UCSD-AML1 (cell line): ENCODE measurements around the gene TBC1D22A.
"Not testable (repeated sequence)": the region's sequence is repeated elsewhere in the genome, so short reads cannot be mapped to it uniquely, and the experiment has no call there.

Experiments
- DNase-seq: peaks from one replicate; lab custom pipeline; 2025; ENCODE audit not compliant: unreplicated experiment; lab: John Stamatoyannopoulos, UW

Gene TBC1D22A

GRCh38 chr22:46810856-46811786, 48.7 kb downstream of the TBC1D22A start:
- DNase-seq, result no peak

- no peak for DNase-seq
These were observed 49.7 kb downstream of the TBC1D22A start for GRCh38 chr22:46812034-46812605.

GRCh38 chr22:46812788-46813187, 50.3 kb downstream of the TBC1D22A start:
- DNase-seq, result no peak

- DNase-seq, result no peak
These were observed 51.6 kb downstream of the TBC1D22A start for GRCh38 chr22:46813816-46814597.

- no peak for DNase-seq
These were observed 52.7 kb downstream of the TBC1D22A start for GRCh38 chr22:46815132-46815531.

GRCh38 chr22:46815559-46815895, 53.1 kb downstream of the TBC1D22A start:
- no peak for DNase-seq

GRCh38 chr22:46815896-46816731, 53.7 kb downstream of the TBC1D22A start:
- no peak for DNase-seq

GRCh38 chr22:46817390-46817789, 54.9 kb downstream of the TBC1D22A start:
- not testable (repeated sequence) for DNase-seq

GRCh38 chr22:46823248-46823647, 60.8 kb downstream of the TBC1D22A start:
- no peak for DNase-seq

GRCh38 chr22:46823654-46824053, 61.2 kb downstream of the TBC1D22A start:
- DNase-seq, result no peak

GRCh38 chr22:46824344-46824909, 62.0 kb downstream of the TBC1D22A start:
- no peak for DNase-seq

GRCh38 chr22:46824980-46825544, 62.6 kb downstream of the TBC1D22A start:
- no peak for DNase-seq

GRCh38 chr22:46826438-46827135, 64.1 kb downstream of the TBC1D22A start:
- DNase-seq, result no peak

GRCh38 chr22:46827136-46827780, 64.8 kb downstream of the TBC1D22A start:
- DNase-seq, result no peak

GRCh38 chr22:46827781-46828180, 65.3 kb downstream of the TBC1D22A start:
- DNase-seq, result no peak

GRCh38 chr22:46828323-46828900, 66.0 kb downstream of the TBC1D22A start:
- DNase-seq, result no peak

- no peak for DNase-seq
These were observed 66.9 kb downstream of the TBC1D22A start for GRCh38 chr22:46829117-46829891.
